Coronary artery (tissue), 2 donors: ENCODE results near the gene CEND1.

Experiments used
- DNase-seq: peaks from one replicate; pipeline ENCODE4 v3.0.0-alpha.2; 2017; ENCODE audit warnings: low spot score
- H3K27ac ChIP-seq, 2 donors: fragments of 200-600 bp; sonication (generic); one replicate each; pipeline ENCODE4 v1.5.1; 2016 to 2019
- H3K4me3 ChIP-seq: fragments of 200-600 bp; sonication (generic); 2 replicates; pipeline ENCODE4 v1.5.1; 2016; ENCODE audit warnings: mild to moderate bottlenecking, moderate library complexity
- TF ChIP-seq, protein P1 (sequence below): fragments of 200-600 bp; sonication (generic); IDR thresholded peaks from one replicate; pipeline ENCODE4 v1.5.1; 2019; ENCODE audit warnings: antibody characterized with exemption

CEND1 gene

DNA sequence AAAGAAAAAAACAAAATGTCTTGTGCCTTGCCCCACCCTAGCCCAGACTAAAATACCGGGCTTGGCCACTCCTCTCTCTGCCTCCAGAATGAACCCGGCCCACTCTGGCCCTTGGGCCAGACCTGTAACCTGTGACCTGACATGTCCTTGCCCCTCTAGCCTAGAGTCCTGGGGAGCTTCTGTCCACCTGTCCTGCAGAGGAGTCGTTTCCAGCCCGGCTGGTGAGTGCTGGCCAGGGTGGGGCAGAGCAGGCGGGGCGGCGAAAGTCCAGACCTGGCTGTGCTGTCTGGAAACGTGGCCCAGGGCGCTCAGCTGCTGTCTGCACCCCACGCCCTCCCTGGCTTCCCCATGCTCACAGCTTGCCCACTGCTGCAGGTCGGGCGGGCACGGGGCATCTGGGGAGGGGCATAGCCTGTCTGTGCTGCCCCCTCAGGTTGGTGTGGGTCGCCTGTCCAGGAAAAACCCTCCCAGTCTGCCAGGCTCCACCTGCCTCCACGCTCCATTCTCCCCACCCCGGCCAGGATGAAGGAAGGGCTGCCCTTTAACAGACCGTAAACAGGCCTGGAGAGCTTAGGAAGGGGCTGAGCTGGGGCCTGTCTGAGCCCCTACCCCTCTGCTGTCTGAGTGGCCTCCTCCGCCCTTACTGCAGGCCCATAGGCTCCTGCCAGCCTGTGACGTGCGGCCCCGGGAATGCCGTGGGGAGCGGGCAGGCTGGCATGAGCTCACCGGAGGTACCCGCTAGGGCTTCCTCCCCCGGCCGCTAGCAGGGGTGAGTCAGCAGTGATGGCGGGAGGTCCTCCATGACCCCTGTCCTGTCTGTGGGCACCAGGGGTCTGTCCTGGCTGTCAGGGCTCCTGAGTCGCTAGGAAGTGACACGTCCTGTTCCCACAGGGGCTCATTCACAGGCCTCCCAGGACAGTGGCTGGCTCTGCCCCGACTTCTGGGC lies 44.8 kb upstream of the CEND1 start:
- DNase-seq, result peak; percentile 94
- Histone ChIP-seq H3K4me3 (peak overlapping the region; percentile 76), H3K27ac (peak overlapping the region; percentile 92 to 99)
- TF ChIP-seq, protein P1, sequence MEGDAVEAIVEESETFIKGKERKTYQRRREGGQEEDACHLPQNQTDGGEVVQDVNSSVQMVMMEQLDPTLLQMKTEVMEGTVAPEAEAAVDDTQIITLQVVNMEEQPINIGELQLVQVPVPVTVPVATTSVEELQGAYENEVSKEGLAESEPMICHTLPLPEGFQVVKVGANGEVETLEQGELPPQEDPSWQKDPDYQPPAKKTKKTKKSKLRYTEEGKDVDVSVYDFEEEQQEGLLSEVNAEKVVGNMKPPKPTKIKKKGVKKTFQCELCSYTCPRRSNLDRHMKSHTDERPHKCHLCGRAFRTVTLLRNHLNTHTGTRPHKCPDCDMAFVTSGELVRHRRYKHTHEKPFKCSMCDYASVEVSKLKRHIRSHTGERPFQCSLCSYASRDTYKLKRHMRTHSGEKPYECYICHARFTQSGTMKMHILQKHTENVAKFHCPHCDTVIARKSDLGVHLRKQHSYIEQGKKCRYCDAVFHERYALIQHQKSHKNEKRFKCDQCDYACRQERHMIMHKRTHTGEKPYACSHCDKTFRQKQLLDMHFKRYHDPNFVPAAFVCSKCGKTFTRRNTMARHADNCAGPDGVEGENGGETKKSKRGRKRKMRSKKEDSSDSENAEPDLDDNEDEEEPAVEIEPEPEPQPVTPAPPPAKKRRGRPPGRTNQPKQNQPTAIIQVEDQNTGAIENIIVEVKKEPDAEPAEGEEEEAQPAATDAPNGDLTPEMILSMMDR, result no peak

DNA sequence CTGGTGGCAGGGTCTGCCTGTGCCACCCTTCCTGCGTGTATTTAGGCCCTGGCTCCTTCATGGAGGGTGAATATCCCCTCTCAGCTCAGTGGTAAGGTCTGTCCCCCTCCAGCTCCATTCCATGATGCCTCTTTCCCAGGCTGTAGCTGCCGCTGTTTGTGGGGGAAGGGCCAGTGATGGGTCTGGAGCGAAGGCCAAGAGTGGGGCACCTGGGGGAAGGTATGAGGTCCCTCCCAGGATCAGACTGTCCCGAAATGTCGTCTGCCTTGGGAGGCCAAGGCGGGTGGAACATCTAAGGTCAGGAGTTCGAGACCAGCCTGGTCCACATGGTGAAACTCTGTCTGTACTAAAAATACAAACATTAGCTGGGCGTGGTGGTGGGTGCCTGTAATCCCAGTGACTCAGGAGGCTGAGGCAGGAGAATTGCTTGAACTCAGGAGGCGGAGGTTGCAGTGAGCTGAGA lies 44.0 kb upstream of the CEND1 start:
- no peak for DNase-seq
- TF ChIP-seq, protein P1, result no peak
- H3K27ac ChIP-seq, result peak overlapping the region; percentile 92 to 99

DNA sequence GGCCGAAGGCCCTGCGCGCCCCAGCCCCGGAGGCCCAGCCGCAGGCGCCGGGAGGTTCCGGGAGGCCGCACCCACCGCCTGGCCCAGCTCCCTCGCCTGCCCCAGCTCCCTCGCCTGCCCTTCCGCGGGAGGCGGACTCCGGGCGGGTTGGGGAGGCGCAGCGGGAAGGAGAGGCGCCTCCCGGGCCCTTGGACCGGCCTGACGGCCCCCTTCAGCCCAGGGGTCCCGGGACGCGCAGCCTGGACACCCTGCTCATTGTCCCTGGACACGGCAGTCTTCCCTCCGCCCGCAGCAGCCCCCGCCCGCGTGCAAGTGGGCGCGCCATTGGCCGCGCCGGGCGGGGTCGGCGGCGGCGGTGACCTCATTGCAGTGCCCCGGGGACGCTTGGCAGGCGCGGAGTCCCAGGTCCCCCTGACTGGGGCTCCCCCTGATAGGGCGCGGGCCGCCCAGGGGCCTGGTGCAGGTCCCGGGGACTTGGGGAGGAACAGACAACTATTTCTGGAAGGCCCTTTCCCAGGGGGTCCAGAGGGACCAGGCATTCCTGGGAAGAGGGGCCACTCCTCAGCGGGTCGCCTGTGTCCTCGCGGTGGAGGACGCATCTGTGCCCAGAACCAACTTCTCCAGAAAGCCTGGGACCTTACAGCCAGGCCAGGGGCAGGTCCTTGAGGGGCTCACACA lies 43.4 kb upstream of the CEND1 start:
- H3K4me3 ChIP-seq, result peak overlapping the region; percentile 76
- TF ChIP-seq, protein P1, result no peak
- no peak for DNase-seq
- peak overlapping the region; percentile 92 to 99 for H3K27ac ChIP-seq

More for the DNA sequence above, 44.0 kb upstream of the CEND1 start:
- H3K4me3 ChIP-seq, result peak overlapping the region; percentile 76

DNA sequence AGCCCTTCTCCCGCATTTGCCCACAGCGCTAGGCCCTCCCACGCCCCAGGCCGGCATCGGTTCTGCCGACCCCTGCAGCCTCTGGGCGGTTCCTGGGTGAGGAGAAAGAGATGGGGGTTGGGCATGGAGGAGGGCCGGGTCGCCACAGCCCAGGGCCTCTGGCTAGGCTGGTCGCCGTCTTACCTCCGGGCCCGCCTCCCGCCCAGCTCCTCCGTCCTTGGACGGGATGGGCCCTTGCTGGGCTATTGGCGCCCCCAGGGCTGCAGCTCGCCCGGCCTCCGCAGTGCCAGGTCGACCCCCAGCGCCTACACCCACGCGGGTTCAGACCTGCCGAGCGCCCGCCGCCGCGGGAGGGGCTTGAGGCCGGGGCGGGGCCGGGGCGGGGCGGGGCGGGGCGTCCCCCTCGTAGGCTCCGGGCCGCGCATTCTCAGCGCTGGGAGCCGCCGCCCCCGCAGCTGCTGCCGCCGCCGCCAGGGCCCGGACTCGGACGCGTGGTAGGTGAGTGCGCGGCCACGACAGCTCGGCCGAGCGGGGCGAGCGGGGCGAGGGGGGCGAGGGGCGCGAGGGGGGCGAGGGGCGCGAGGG lies 42.7 kb upstream of the CEND1 start, which contains the start of gene CD151:
Gene CD151 (plus strand): TSS at position 424 of the 585 bp plus-strand sequence. CDS start 3,118 bp downstream, outside the sequence.
- Histone ChIP-seq H3K4me3 (peak within 1 kb of the TSS; percentile 76), H3K27ac (peak within 1 kb of the TSS; percentile 92 to 99)
- TF ChIP-seq, protein P1, result no peak
- no peak for DNase-seq

DNA sequence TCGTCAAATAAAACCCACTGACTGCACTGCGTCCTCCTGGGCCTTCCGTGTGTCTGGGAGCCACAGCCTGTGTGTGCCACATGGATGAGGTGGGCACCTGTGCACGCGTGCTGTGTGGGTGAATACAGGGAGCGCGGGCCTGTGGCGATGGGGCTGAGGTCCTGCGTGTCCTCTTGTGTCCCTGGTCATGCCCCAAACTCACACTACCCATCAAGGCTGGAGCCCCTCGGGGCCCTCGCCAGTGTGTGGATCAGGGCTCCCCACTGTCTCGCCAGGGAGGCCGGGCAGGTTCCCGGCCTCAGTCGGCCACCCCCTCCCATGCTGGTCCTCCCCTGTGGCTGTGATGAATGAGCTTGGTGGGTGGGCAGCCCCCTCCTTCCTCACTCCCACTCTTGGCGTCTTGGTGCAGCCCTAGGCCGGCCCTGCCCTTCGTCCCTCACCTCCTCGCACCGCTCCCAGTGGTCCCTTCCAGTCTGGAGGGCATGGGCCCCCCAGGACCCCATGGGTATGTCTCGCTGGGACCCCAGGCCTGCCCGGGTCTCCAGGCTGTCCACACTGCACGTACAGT lies 42.2 kb upstream of the CEND1 start:
- TF ChIP-seq, protein P1, result no peak
- Histone ChIP-seq H3K27ac (peak overlapping the region; percentile 92 to 99), H3K4me3 (peak overlapping the region; percentile 76)
- no peak for DNase-seq

DNA sequence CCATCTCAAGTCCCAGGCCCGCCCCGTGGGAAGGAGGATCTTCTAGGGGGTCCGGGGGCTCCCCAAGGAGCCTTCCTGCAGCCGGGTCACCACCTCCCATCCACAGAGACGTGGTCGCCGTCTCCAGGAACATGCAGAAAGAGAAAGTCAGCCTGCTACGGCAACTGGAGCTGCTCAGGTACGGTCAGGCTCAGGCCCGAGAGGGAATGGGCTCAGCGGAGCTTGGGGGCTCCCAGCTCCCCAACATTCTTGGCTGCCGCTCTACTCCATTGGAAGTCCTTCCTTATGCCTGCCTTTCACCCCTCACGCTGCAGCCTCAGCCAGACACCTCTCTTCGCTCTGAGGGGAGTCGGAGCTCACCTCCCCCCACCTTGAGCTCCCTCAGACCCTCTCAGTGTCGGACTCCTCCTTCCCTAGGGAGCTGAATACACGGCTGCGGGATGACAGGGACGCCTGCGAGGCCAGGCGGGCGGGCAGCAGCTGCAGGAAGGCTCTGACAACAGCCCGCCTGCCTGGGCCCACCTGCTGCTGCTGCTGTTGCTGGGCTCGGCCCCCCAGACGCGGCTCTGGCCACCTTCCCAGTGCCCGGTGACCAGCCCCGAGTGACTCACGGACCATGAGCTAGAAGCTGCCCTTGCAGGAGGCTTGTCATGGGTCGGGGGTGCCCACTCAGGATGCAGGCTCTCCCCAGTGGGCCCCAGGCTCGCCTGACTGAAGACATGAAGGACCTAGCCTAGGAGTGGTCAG lies 41.4 kb upstream of the CEND1 start:
- Histone ChIP-seq H3K27ac (no peak overlapping the region), H3K4me3 (peak overlapping the region; percentile 69)
- TF ChIP-seq, protein P1, result no peak
- no peak for DNase-seq
